IPS-NIHi7 (cell line): ENCODE measurements around the gene TTC16.

Experiments
- DNase-seq: peaks from one replicate; pipeline ENCODE4 v3.0.0; 2012; ENCODE audit warnings: mixed read lengths; ENCODE audit errors: extremely low spot score

TTC16 gene

DNA sequence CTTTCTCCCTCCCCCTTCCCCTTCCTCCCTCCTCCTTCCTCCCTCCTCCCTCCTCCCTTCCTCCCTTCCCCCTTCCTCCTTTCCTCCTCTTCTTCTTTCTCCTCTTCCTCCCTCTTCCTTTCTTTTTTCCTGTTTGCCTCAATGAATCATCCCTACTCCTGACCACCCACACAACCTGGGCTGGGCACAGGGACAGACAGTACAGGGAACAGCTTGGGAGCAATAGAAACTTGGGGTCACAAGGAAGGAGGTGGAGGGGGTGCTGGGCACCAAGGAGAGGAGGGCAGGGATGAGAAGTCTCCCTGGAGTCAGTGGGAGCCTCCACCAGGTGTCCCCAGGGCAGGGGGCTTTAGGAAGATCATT, 5.0 kb downstream of the TTC16 start:
- DNase-seq, result no peak

- DNase-seq, result no peak
Measured at GRCh38 chr9:127721391-127721821, 5.5 kb downstream of the TTC16 start.

- DNase-seq, result no peak
Measured at GRCh38 chr9:127722055-127722745, 6.3 kb downstream of the TTC16 start.

DNA sequence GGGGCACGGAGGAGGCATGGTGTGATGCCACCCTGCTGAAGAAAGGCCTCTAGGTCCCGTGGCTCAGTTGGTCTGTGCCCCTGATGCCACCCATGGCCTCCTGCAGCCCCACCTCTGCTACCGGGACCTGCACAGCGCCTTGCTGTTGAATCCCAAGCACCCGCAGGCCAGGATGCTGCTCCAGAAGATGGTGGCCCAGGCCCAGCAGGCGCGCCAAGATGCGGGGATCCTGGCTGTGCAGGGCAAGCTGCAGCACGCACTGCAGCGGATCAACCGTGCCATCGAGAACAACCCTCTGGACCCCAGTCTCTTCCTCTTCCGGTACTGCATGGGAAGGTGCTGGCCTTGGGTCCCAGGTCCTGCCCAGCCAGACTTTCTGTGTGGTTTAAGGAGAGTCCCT, 7.1 kb downstream of the TTC16 start:
- no peak for DNase-seq

DNA sequence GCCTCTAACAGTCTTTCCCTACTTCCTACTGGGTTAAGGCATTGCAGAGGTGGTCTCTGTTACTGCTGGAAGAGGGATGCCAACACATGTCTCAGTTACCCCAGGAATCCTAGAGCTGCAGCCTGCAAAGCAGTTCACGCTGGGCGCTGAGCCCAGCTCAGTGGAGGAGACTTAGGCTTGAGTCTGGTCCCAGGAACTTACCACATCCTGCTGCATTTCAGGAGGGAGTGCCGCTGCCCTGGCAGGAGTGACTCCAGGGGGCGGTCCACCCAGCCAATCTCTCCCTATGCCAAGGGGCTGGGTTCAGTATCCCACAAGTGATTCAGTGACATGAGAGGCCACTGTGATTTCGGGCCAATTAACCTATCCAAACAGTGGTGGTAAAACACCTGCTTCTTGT, 7.6 kb downstream of the TTC16 start:
- no peak for DNase-seq

DNA sequence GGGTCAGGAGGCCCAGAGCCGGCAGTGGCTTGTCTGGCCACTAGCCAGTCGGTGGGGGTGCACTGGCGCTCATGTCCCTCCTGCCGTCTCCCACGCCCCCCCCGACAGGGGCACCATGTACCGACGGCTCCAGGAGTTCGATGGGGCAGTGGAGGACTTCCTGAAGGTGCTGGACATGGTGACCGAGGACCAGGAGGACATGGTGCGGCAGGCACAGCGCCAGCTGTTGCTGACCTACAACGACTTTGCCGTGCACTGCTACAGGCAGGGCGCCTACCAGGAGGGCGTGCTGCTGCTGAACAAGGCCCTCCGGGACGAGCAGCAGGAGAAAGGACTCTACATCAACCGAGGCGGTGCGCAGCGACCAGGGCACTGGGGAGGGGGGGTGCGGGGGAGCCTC, 8.1 kb downstream of the TTC16 start:
- DNase-seq, result no peak

DNA sequence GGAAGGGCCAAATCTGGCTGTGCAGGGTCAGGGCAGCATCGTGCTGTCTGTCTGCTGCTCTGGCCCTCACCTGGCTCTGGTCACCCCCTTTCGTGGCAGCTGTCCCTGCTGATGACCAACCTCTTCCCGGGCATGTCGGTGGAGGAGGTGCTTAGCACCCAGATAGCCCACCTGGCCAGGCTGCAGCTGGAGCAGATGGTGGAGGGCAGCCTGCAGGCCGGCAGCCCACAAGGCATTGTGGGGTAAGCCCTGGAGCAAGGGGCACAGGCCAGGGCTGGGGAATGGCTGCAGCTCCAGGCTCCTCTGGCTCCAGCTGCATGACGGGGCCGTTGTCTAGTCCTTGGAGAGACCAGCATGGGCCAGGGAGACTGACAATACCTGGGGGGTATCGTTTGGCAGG, 11.0 kb downstream of the TTC16 start:
- DNase-seq, result no peak

DNA sequence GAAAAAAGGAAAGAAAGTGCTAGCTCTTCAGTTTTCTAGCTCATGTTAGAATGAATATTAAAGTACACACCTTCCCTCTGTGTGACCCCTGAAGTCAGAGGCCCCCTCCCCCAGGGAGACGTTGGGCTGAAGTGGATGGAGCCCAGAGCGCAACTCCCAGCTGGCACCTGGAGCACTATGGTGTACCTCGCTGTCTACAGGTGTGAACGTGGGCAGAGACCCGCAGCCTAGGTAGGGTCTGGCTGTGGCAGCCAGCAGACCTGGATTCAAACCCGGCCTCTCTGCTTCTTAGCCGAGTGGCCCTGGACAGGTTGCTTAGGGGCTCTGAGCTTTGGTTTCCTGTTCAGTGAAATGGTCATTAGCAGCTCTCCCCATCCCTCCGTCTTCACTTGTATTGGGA, 12.9 kb downstream of the TTC16 start:
- no peak for DNase-seq

DNA sequence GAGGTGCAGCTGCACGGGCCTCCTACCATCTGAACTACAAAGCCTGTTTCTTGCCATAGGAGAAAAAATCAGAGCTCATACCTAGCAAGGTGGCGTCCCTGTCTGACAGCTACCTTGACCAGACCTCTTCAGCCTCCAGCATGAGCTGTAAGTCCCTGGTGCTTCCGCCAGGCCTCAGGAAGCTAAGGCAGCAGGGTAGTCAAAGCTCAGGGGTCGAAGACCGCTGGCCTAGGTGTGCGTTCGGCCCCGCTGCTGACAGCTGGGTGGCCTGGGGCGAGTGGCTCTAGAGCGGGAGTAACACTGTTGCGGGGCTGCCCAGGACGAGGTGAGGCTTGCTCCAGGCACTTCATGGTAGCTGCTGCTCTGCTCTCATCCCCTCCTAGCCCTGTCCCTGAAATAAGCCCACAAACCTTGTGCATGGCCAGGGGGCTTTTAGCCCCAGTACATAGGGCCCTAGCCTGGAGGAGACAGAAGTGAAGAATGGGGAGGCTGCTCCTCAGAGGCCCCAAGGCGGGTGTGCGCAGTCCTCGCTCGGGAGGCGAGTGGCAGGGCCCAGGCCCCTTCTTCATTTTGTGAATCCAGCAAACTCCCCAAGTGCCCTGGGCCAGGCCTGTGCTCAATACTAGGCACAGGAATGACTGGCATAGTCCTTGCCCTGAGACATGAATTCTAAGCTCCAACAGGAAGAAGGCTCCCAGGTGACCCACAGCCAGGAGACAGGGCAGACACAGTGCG, 13.8 kb downstream of the TTC16 start:
- DNase-seq, result no peak

DNA sequence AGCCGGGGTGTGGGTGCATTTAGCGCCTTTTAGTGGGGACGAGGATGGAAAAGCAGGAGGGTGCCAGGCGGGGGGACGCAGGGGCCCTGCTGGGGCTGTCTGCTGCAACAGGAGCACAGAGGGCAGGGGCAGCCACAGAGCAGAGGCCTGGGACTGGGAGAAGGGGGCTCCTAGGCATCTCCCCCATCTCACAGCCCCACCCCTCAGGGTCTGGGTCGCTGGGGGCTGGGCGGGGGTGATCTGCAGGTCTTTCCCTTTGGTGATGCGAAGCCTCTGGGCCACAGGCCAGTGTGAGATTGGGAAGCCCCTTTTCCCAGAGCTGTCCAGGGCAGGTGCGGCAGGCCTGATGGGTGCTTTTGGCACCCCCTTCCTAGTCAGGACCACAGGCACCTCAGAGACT, 14.4 kb downstream of the TTC16 start:
- DNase-seq, result no peak

- no peak for DNase-seq
Measured at GRCh38 chr9:127730799-127731410, 15.0 kb downstream of the TTC16 start.

DNA sequence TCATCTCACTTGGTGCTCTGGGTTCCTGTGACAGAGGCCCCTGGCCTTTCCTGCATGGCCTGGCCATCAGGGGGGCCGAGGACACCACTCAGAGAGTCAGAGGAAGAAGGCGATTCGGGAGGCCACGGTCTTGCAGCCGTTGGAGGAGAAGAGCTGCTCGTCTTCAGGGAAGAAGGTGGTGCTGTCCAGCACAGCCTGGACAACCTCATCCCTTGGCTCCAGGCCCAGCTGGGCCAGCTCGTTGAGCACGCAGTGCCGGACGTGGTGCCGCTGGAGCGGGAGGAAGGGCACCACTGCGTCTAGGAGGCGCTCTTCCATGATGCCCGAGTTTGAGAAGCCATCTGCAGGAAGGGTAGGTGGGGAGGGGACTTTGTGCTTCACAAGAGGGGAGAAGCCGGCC, 16.1 kb downstream of the TTC16 start:
- no peak for DNase-seq

GRCh38 chr9:127732444-127732843, 16.6 kb downstream of the TTC16 start:
- no peak for DNase-seq

DNA sequence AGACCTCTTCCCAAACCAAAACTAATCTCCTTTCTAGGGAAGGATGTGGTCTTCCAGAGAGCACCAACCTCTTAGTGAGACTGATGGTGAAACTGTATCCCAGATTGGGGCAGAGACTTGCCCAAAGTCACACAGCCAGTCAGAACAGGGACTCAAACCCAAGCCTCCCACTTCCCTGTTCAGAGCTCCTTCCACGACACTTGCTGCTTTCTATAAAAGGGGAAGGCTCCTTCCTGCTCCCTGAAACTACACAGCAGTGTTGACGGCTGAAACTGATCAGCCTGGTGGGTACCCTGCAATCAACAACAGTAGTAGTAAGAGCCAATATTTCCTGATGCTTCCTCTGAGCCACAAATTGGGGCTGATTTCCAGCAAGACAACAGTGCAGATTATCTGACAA, 17.7 kb downstream of the TTC16 start:
- DNase-seq, result no peak

GRCh38 chr9:127734247-127734746, 18.4 kb downstream of the TTC16 start:
- no peak for DNase-seq

DNA sequence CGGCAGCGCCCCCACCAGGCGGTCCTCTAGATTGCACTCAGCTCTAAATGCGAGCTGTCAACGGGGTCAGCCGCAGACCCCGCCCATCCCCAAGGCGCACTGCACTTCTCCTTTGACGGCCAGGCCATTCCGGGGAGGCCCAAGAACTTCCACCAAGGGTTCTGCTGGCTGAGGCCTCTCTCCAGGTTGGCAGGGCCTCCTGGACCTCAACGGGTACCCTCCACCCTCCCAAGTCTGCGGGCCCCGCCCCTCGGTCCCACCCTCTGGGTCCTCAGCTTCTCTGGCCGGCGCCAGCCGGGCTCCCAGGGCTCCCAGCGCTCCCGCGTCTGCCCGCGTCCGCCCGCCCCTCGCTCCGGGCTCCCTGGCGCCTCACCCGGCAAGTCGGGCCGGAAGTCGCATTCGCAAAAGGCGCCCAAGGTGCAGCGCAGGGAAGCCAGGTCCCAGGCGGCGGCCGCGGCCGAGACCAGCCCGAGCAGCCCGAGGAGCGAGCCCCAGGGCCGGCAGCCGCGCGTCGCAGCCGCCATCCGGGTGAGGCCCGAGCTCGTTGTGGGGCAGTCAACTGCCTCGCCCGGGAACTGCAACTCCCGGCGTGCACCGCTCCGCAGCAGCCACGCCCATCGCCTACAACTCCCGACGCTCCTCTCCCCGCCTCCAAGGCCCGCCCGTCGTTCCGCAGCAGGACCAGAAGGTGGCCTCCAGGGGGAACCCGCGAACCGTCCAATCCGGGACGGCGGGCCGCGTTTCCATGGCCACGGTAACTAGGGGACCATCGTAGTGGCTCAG, 19.1 kb downstream of the TTC16 start, which contains the start of gene TOR2A:
TOR2A (minus strand) TSS at position 548 of the 783 bp plus-strand sequence; CDS start at position 524, 24 bp downstream.
- peak; percentile 97 for DNase-seq

DNA sequence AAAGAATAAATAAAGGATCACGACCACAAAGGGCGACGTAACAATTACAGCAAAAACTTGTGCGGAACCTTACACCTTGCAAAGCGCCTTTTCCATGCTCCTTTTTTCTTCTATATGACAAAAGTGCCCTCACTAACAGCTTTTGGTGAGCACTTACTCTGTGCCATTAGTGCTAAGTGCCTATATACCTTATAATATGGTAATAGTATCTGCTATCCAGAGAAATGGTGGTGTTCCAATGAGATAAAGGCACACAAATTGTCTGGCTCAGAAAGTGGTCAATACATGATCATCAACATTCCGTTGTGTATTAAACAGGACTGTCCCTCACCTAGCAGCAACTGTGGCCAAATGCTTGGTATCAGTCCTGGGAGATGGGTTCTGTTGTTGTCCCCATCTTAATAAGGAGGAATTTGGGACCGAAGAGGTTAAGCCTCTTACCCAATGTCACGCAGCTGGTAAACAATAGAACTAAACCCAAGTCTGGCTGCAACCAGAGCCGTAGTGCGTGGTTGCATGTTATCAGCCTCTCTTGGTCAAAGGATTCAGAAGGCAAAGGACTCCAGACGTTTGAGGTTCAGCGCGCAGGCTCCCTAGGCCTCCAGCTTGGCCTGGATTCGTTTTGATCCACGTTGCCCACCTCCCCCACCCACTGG, 19.8 kb downstream of the TTC16 start:
- no peak for DNase-seq

GRCh38 chr9:127738666-127739065, 22.8 kb downstream of the TTC16 start:
- no peak for DNase-seq

DNA sequence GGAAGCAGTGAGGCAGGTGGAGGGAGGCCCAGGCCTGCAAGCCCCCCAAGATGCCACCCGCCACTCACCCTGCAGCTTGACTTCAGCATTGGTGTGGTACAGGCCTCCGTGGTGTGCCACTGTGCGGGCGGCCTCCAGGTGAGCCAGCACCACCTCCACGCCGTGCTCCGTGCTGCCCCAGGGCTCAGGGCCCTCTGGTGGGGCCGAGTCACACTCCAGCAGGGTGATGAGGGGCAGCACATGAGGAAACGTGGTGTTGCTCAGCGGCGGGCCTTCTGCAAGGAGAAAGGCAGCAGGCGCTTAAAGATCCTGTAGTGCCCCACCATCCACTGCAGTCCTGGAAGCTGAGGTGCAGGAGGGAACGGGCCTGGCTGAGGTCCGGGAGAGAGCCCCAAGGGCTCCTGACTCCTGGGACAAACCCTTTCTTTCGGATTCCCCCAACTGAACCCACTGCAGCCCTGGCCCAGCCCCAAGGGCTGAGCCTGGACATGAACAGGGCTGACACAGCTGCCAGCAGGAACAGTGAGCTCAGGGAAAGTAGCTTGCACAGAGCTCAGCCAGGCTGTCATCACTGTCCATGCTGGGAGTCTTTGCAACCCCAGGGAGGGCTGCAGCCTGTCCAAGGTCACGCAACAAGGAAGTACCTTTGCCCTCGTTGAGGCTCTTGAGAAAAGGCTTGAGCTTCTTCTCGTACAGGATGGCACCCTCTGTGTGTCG, 23.9 kb downstream of the TTC16 start:
- DNase-seq, result no peak

- DNase-seq, result peak; percentile 91
Measured at GRCh38 chr9:127741831-127742434, 26.1 kb downstream of the TTC16 start.
